ENCODE measurements around the gene COL1A1.

The COL1A1 gene

GRCh38 chr17:50192618-50193291 is 8.7 kb downstream of the COL1A1 start:
- TF ChIP-seq CTCF (IDR thresholded peaks at IDR 0.05; ENCODE audit: low read depth, low read length) = no peak
- DNase-seq (ENCODE audit: extremely low read depth, low read depth) = no peak

- no peak for DNase-seq (ENCODE audit: extremely low read depth, low read depth)
- no peak for TF ChIP-seq CTCF (IDR thresholded peaks at IDR 0.05; ENCODE audit: low read depth, low read length)
Measured at GRCh38 chr17:50192144-50192617, 9.2 kb downstream of the COL1A1 start.

GRCh38 chr17:50191359-50192143 is 9.9 kb downstream of the COL1A1 start:
- no peak for TF ChIP-seq CTCF (IDR thresholded peaks at IDR 0.05; ENCODE audit: low read depth, low read length)
- no peak for DNase-seq (ENCODE audit: extremely low read depth, low read depth)

GRCh38 chr17:50190603-50191358 is 10.7 kb downstream of the COL1A1 start:
- TF ChIP-seq CTCF (IDR thresholded peaks at IDR 0.05; ENCODE audit: low read depth, low read length) = no peak
- DNase-seq (ENCODE audit: extremely low read depth, low read depth) = no peak

GRCh38 chr17:50190293-50190602 is 11.2 kb downstream of the COL1A1 start:
- TF ChIP-seq CTCF (IDR thresholded peaks at IDR 0.05; ENCODE audit: low read depth, low read length) = no peak

GRCh38 chr17:50189550-50190292 is 11.7 kb downstream of the COL1A1 start:
- DNase-seq (ENCODE audit: extremely low read depth, low read depth) = no peak
- no peak for TF ChIP-seq CTCF (IDR thresholded peaks at IDR 0.05; ENCODE audit: low read depth, low read length)

More at GRCh38 chr17:50190293-50190602, 11.2 kb downstream of the COL1A1 start:
- DNase-seq (ENCODE audit: extremely low read depth, low read depth) = no peak
